GM19023 (cell line): Measurements from ENCODE around the gene CDK5RAP2.
"Not testable (repeated sequence)": the region's sequence is repeated elsewhere in the genome, so short reads cannot be mapped to it uniquely, and the experiment has no call there.

Experiments used
- ATAC-seq: cut with Tn5 transposase; IDR thresholded peaks from one replicate; pipeline ENCODE4 v1.9.1; 2021; ENCODE audit warnings: mild to moderate bottlenecking, moderate library complexity; ENCODE audit not compliant: unreplicated experiment

CDK5RAP2 gene

GRCh38 chr9:120474591-120475243, 105.2 kb downstream of the CDK5RAP2 start:
- no peak for ATAC-seq

GRCh38 chr9:120473608-120474007, 106.4 kb downstream of the CDK5RAP2 start:
- ATAC-seq, result no peak

- ATAC-seq, result no peak
These were observed 114.1 kb downstream of the CDK5RAP2 start for GRCh38 chr9:120465685-120466407.

GRCh38 chr9:120464887-120465421, 115.0 kb downstream of the CDK5RAP2 start:
- no peak for ATAC-seq

GRCh38 chr9:120464176-120464886, 115.6 kb downstream of the CDK5RAP2 start:
- no peak for ATAC-seq

- no peak for ATAC-seq
These were observed 116.2 kb downstream of the CDK5RAP2 start for GRCh38 chr9:120463765-120464164.

- ATAC-seq, result not testable (repeated sequence)
These were observed 118.3 kb downstream of the CDK5RAP2 start for GRCh38 chr9:120461677-120462076.

GRCh38 chr9:120456218-120456617, 123.7 kb downstream of the CDK5RAP2 start:
- no peak for ATAC-seq

GRCh38 chr9:120454467-120454866, 125.5 kb downstream of the CDK5RAP2 start:
- no peak for ATAC-seq

GRCh38 chr9:120453792-120454191, 126.2 kb downstream of the CDK5RAP2 start:
- ATAC-seq, result no peak

GRCh38 chr9:120452631-120453030, 127.3 kb downstream of the CDK5RAP2 start:
- ATAC-seq, result no peak

- ATAC-seq, result no peak
These were observed 129.1 kb downstream of the CDK5RAP2 start for GRCh38 chr9:120450916-120451315.

GRCh38 chr9:120449566-120449965, 130.4 kb downstream of the CDK5RAP2 start:
- no peak for ATAC-seq

GRCh38 chr9:120447959-120448500, 131.9 kb downstream of the CDK5RAP2 start:
- ATAC-seq, result no peak

- ATAC-seq, result no peak
These were observed 133.3 kb downstream of the CDK5RAP2 start for GRCh38 chr9:120446671-120447070.

- ATAC-seq, result no peak
These were observed 136.0 kb downstream of the CDK5RAP2 start for GRCh38 chr9:120443976-120444375.

- ATAC-seq, result no peak
These were observed 136.5 kb downstream of the CDK5RAP2 start for GRCh38 chr9:120443489-120443888.

- ATAC-seq, result no peak
These were observed 137.5 kb downstream of the CDK5RAP2 start for GRCh38 chr9:120442308-120442995.

- ATAC-seq, result no peak
These were observed 138.3 kb downstream of the CDK5RAP2 start for GRCh38 chr9:120441426-120442307.

GRCh38 chr9:120440791-120441190, 139.2 kb downstream of the CDK5RAP2 start:
- ATAC-seq, result no peak
